Measurements from ENCODE around the gene RAB34.

GRCh38 chr17:28702026-28702751 lies 15.5 kb downstream of the RAB34 start:
- TF ChIP-seq CTCF (IDR thresholded peaks at IDR 0.05): no peak
- TF ChIP-seq REST (IDR thresholded peaks at IDR 0.05; ENCODE audit: insufficient read depth in 1 of 2, low read depth in 2 of 2, low read length in 1 of 2): no peak
- no peak for TF ChIP-seq POLR2AphosphoS5 (IDR thresholded peaks at IDR 0.05; ENCODE audit: low read depth, low read length)
- TF ChIP-seq SIN3A (IDR thresholded peaks at IDR 0.05; ENCODE audit: borderline replicate concordance, insufficient read depth, low read depth, low read length): no peak
